HCT116 (cell line): ENCODE data around the gene FHL5. TPM values are rescaled to one million over a fixed set of nuclear protein-coding genes. Genes with fewer than 3 reads are reported as not detected.

ENCODE experiments used
- ATAC-seq: fragments of 200-7000 bp; cut with Tn5 transposase; 2 replicates; pipeline ENCODE4 v1.9.1; 2020; ENCODE audit warnings: mild to moderate bottlenecking, moderate library complexity
- BruUV-seq: library from RNA; stranded (reverse); fragments of 400-500 nt; replicated peaks from 2 replicates; lab custom pipeline; 2021; lab: Mats Ljungman, UMichigan
- CTCF ChIA-PET: fragments of 300-600 bp; sonication (Branson Sonifier 250); formaldehyde crosslinking; loops from one replicate; lab custom pipeline; 2021; ENCODE audit warnings: antibody characterized with exemption; lab: Charles Lee
- POLR2A ChIA-PET: fragments of 300-600, 350-600 bp; sonication (Branson Sonifier 250); formaldehyde crosslinking; loops from one replicate; lab custom pipeline; 2021; ENCODE audit warnings: antibody characterized with exemption; lab: Charles Lee
- RAD21 ChIA-PET, 2 experiments: fragments of 300-600 bp; sonication (Branson Sonifier 250); formaldehyde crosslinking; loops; one replicate each; lab custom pipeline; 2023; ENCODE audit warnings: low total read pairs in 2 of 2; ENCODE audit not compliant: uncharacterized antibody in 2 of 2, unreplicated experiment in 2 of 2, low non-redundant PET in 1 of 2; lab: Charles Lee
- DNase-seq: peaks from one replicate; pipeline ENCODE4 v3.0.0-alpha.2; 2010; ENCODE audit warnings: low read depth, low spot score
- H2AFZ ChIP-seq: fragments of 200-600 bp; shearing (Covaris generic), sonication (generic); 2 replicates; pipeline ENCODE4 v1.6.1; 2017; ENCODE audit warnings: low read depth, mixed run types, mixed read lengths, antibody characterized with exemption, low read length; ENCODE audit not compliant: poor library complexity, severe bottlenecking
- H3K27ac ChIP-seq: 2 replicates; pipeline ENCODE4 v1.5.1; 2012; ENCODE audit warnings: low read depth, low read length
- H3K27me3 ChIP-seq: fragments of 200-600 bp; sonication (generic); 2 replicates; pipeline ENCODE4 v1.6.1; 2016; ENCODE audit warnings: mixed run types, low read length, mixed read lengths; ENCODE audit not compliant: insufficient read depth
- H3K36me3 ChIP-seq, 2 experiments: fragments of 200-500 bp in 1 of 2; fragments of 200-600 bp in 1 of 2; sonication (Bioruptor generic) in 1 of 2; sonication (generic) in 1 of 2; 2 replicates each; pipeline versions ENCODE4 v1.5.1 to v1.6.1; 2014 to 2016; ENCODE audit warnings: low read length in 2 of 2, inconsistent platforms in 1 of 2, mixed read lengths in 1 of 2, mixed run types in 1 of 2; ENCODE audit not compliant: insufficient read depth in 2 of 2, control insufficient read depth in 1 of 2
- H3K4me1 ChIP-seq, 2 experiments: fragments of 200-600 bp in 1 of 2; sonication (generic) in 1 of 2; 2 replicates each; pipeline versions ENCODE4 v1.5.1 to v1.6.1; 2012 to 2017; ENCODE audit warnings: low read length in 2 of 2, inconsistent platforms in 1 of 2, mild to moderate bottlenecking in 1 of 2, mixed read lengths in 1 of 2, mixed run types in 1 of 2, moderate library complexity in 1 of 2; ENCODE audit not compliant: insufficient read depth in 2 of 2, control insufficient read depth in 1 of 2
- H3K4me2 ChIP-seq: fragments of 200-600 bp; sonication (generic); 2 replicates; pipeline ENCODE4 v1.6.1; 2017; ENCODE audit warnings: mixed run types, low read length, mixed read lengths
- H3K4me3 ChIP-seq, 2 experiments: fragments of 200-600 bp in 1 of 2; sonication (generic) in 1 of 2; replicated peaks in 1 of 2; 2 replicates each; pipeline ENCODE4 v1.5.1; 2011 to 2016; ENCODE audit warnings: low read length in 2 of 2, control low read depth in 1 of 2, low read depth in 1 of 2, mild to moderate bottlenecking in 1 of 2, mixed read lengths in 1 of 2, mixed run types in 1 of 2
- H3K79me2 ChIP-seq: fragments of 200-600 bp; sonication (generic); 2 replicates; pipeline ENCODE4 v1.6.1; 2017; ENCODE audit warnings: mild to moderate bottlenecking, mixed run types, low read length, moderate library complexity, mixed read lengths; ENCODE audit not compliant: insufficient read depth
- H3K9ac ChIP-seq: fragments of 200-600 bp; sonication (generic); 2 replicates; pipeline ENCODE4 v1.6.1; 2016; ENCODE audit warnings: low read length, mixed read lengths
- H3K9me2 ChIP-seq: fragments of 200-600 bp; sonication (generic), shearing (Covaris generic); 2 replicates; pipeline ENCODE4 v1.6.1; 2017; ENCODE audit warnings: mixed run types, mild to moderate bottlenecking, moderate library complexity; ENCODE audit not compliant: insufficient read depth
- H3K9me3 ChIP-seq, 2 experiments: fragments of 200-500 bp in 1 of 2; fragments of 200-600 bp in 1 of 2; sonication (Bioruptor generic) in 1 of 2; sonication (generic) in 1 of 2; 2 replicates each; pipeline ENCODE4 v1.6.1; 2014 to 2017; ENCODE audit warnings: low read length in 2 of 2, mixed read lengths in 2 of 2, inconsistent platforms in 1 of 2, low read depth in 1 of 2, mild to moderate bottlenecking in 1 of 2, mixed run types in 1 of 2, moderate library complexity in 1 of 2; ENCODE audit not compliant: control insufficient read depth in 1 of 2, insufficient read depth in 1 of 2
- H4K20me1 ChIP-seq: fragments of 200-600 bp; sonication (generic), shearing (Covaris generic); 2 replicates; pipeline ENCODE4 v1.6.1; 2017; ENCODE audit warnings: mixed run types, mild to moderate bottlenecking, moderate library complexity; ENCODE audit not compliant: insufficient read depth
- CBX3 ChIP-seq: IDR thresholded peaks from 2 replicates; pipeline ENCODE4 v1.6.1; 2012; ENCODE audit warnings: low read depth
- EGR1 ChIP-seq: IDR thresholded peaks from 2 replicates; pipeline ENCODE4 v1.6.1; 2012; ENCODE audit warnings: low read depth
- ELF1 ChIP-seq: IDR thresholded peaks from 2 replicates; pipeline ENCODE4 v1.6.1; 2012; ENCODE audit warnings: low read depth, borderline replicate concordance
- JUND ChIP-seq: IDR thresholded peaks from 2 replicates; pipeline ENCODE4 v1.6.1; 2012
- POLR2AphosphoS5 ChIP-seq: IDR thresholded peaks from 2 replicates; pipeline ENCODE4 v1.6.1; 2011; ENCODE audit warnings: mild to moderate bottlenecking, low read depth, low read length, moderate library complexity
- SIN3A ChIP-seq: IDR thresholded peaks from 2 replicates; pipeline ENCODE4 v1.6.1; 2012; ENCODE audit warnings: low read depth
- SP1 ChIP-seq: IDR thresholded peaks from 2 replicates; pipeline ENCODE4 v1.6.1; 2012; ENCODE audit warnings: low read depth
- SRF ChIP-seq: IDR thresholded peaks from 2 replicates; pipeline ENCODE4 v1.6.1; 2012; ENCODE audit warnings: low read depth
- TCF7L2 ChIP-seq: IDR thresholded peaks from 2 replicates; pipeline ENCODE4 v1.7.0; 2011; ENCODE audit warnings: borderline replicate concordance, inconsistent platforms; ENCODE audit not compliant: insufficient read depth, insufficient read length; ENCODE audit errors: extremely low read depth
- ZFX ChIP-seq: fragments of 450-650 bp; IDR thresholded peaks from 2 replicates; pipeline ENCODE4 v1.6.1; 2017
- intact Hi-C: fragments of 100-400 bp; cut with micrococcal nuclease; formaldehyde crosslinking; loops from 2 replicates; pipeline ENCODE4 v1.10.0; 2022
- total RNA-seq: library from RNA; stranded (reverse); gene quantifications from one replicate; pipeline ENCODE4 v1.2.1, GENCODE V29; 2021; ENCODE audit not compliant: unreplicated experiment
- TF ChIP-seq, protein P1 (sequence below), 3 experiments: fragments of 200-600 bp in 1 of 3; sonication (generic) in 1 of 3; IDR thresholded peaks in 2 of 3; conservative IDR thresholded peaks in 1 of 3; 2 replicates each; pipeline ENCODE4 v1.5.1; 2012 to 2017; ENCODE audit warnings: low read depth in 2 of 3, low read length in 2 of 3, antibody characterized with exemption in 1 of 3, borderline replicate concordance in 1 of 3, control low read depth in 1 of 3, mild to moderate bottlenecking in 1 of 3, mixed read lengths in 1 of 3, mixed run types in 1 of 3, moderate library complexity in 1 of 3; ENCODE audit not compliant: insufficient read depth in 1 of 3
- TF ChIP-seq, protein P2 (sequence below): IDR thresholded peaks from 2 replicates; pipeline ENCODE4 v1.6.1; 2012; ENCODE audit warnings: low read depth
- TF ChIP-seq, protein P3 (sequence below): IDR thresholded peaks from 2 replicates; pipeline ENCODE4 v1.6.1; 2012

FHL5 gene
- total RNA-seq, 1 experiment from 2014 or later, result not detected

DNA sequence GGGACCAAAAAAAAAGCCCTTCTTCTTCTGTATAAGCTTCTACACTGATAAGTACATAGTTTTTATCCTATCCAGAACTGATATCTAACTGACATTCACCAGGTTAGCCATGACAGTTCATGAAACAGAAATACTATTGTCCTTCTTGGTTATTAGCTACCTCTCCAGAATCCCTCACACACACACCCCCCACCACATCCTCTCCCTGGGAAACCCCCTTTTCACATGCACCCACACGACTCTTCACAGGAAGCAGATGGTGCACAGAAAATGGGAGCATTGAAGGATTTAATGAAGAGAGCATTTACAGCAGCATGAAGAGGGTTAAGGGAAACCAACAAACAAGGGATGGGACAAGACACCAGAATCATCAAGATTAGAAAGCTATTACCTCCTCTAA lies 88.9 kb downstream of the FHL5 start:
- no TSS peak for BruUV-seq
- Histone ChIP-seq H3K4me1 (no peaks in the 10 kb centered on the region), H3K27ac (no peak overlapping the region), H3K4me3 (no peak overlapping the region), H3K27me3 (peaks cover 9% of the 10 kb centered on the region; the same call in 1 of the 2 replicates), H3K79me2 (no peaks in the 10 kb centered on the region), H4K20me1 (no peaks in the 10 kb centered on the region), H3K9me2 (no peaks in the 10 kb centered on the region), H3K36me3 (no peaks in the 10 kb centered on the region), H3K9me3 (no peaks in the 10 kb centered on the region), H2AFZ (no peak overlapping the region), H3K9ac (no peak overlapping the region), H3K4me2 (no peak overlapping the region)
- no peak for DNase-seq
- ChIA-PET CTCF (no interaction called here), POLR2A (no interaction called here), RAD21 (no interaction called here)
- TF ChIP-seq EGR1, result no peak
- intact Hi-C loops, result no loop called here
- no peak for ATAC-seq

DNA sequence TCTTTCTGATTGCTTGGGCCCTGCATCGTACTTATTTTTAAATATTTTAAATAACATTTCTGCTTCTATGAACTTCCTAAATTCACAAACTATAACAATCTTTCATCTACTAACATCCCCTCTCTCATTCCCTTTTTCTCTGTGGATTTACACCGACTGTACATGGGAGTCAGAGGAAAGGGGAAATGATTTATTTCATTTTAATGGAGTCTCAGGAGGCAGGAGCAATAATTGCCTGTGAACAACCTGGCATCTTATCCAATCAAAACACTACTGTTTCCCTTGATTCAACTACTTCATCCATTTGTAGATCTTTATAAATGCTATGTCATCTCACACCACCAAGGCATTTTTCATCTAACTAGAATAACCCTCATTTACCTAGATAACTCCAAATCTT lies 89.6 kb downstream of the FHL5 start:
- no peaks in the 10 kb centered on the region for H3K36me3 ChIP-seq
- intact Hi-C loops, result no loop called here

More for the DNA sequence above, 89.6 kb downstream of the FHL5 start:
- no peak for ATAC-seq
- H3K9me3 ChIP-seq, result no peaks in the 10 kb centered on the region
- peaks cover 4% of the 10 kb centered on the region; the same call in 1 of the 2 replicates for H3K27me3 ChIP-seq
- TF ChIP-seq CBX3, result no peak
- TF ChIP-seq ELF1, result no peak
- no peak for TF ChIP-seq JUND
- no peak for TF ChIP-seq POLR2AphosphoS5
- TF ChIP-seq SP1, result no peak
- TF ChIP-seq TCF7L2, result no peak
- TF ChIP-seq, protein P1, sequence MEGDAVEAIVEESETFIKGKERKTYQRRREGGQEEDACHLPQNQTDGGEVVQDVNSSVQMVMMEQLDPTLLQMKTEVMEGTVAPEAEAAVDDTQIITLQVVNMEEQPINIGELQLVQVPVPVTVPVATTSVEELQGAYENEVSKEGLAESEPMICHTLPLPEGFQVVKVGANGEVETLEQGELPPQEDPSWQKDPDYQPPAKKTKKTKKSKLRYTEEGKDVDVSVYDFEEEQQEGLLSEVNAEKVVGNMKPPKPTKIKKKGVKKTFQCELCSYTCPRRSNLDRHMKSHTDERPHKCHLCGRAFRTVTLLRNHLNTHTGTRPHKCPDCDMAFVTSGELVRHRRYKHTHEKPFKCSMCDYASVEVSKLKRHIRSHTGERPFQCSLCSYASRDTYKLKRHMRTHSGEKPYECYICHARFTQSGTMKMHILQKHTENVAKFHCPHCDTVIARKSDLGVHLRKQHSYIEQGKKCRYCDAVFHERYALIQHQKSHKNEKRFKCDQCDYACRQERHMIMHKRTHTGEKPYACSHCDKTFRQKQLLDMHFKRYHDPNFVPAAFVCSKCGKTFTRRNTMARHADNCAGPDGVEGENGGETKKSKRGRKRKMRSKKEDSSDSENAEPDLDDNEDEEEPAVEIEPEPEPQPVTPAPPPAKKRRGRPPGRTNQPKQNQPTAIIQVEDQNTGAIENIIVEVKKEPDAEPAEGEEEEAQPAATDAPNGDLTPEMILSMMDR (IDR thresholded peaks at IDR 0.05 in 2 of 3, conservative IDR thresholded peaks at IDR 0.05 in 1 of 3; ENCODE audit: borderline replicate concordance in 1 of 3, insufficient read depth in 1 of 3, low read depth in 2 of 3, low read length in 2 of 3), result no peak
- no peak for TF ChIP-seq SIN3A
- TF ChIP-seq ZFX, result no peak
- TF ChIP-seq, protein P2, sequence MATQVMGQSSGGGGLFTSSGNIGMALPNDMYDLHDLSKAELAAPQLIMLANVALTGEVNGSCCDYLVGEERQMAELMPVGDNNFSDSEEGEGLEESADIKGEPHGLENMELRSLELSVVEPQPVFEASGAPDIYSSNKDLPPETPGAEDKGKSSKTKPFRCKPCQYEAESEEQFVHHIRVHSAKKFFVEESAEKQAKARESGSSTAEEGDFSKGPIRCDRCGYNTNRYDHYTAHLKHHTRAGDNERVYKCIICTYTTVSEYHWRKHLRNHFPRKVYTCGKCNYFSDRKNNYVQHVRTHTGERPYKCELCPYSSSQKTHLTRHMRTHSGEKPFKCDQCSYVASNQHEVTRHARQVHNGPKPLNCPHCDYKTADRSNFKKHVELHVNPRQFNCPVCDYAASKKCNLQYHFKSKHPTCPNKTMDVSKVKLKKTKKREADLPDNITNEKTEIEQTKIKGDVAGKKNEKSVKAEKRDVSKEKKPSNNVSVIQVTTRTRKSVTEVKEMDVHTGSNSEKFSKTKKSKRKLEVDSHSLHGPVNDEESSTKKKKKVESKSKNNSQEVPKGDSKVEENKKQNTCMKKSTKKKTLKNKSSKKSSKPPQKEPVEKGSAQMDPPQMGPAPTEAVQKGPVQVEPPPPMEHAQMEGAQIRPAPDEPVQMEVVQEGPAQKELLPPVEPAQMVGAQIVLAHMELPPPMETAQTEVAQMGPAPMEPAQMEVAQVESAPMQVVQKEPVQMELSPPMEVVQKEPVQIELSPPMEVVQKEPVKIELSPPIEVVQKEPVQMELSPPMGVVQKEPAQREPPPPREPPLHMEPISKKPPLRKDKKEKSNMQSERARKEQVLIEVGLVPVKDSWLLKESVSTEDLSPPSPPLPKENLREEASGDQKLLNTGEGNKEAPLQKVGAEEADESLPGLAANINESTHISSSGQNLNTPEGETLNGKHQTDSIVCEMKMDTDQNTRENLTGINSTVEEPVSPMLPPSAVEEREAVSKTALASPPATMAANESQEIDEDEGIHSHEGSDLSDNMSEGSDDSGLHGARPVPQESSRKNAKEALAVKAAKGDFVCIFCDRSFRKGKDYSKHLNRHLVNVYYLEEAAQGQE, result no peak
- TF ChIP-seq EGR1, result no peak
- TF ChIP-seq, protein P3, sequence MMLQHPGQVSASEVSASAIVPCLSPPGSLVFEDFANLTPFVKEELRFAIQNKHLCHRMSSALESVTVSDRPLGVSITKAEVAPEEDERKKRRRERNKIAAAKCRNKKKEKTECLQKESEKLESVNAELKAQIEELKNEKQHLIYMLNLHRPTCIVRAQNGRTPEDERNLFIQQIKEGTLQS, result no peak
- no peak for TF ChIP-seq SRF
- no peak overlapping the region for H3K27ac ChIP-seq
- CTCF ChIA-PET, result no interaction called here
- H3K4me2 ChIP-seq, result no peak overlapping the region
- no peak overlapping the region for H3K9ac ChIP-seq
- RAD21 ChIA-PET, result no interaction called here
- BruUV-seq, result no TSS peak
- DNase-seq, result no peak
- H3K79me2 ChIP-seq, result no peaks in the 10 kb centered on the region
- no peak overlapping the region for H2AFZ ChIP-seq
- no peak overlapping the region for H3K4me3 ChIP-seq
- POLR2A ChIA-PET, result no interaction called here
- no peaks in the 10 kb centered on the region for H4K20me1 ChIP-seq
- no peaks in the 10 kb centered on the region for H3K9me2 ChIP-seq
- H3K4me1 ChIP-seq, result no peaks in the 10 kb centered on the region
